GM19351 (cell line): ENCODE results near the gene UBALD1.
"Not testable (repeated sequence)": the region's sequence is repeated elsewhere in the genome, so short reads cannot be mapped to it uniquely, and the experiment has no call there.

Source experiments
- ATAC-seq: cut with Tn5 transposase; IDR thresholded peaks from one replicate; pipeline ENCODE4 v1.9.1; 2021; ENCODE audit warnings: mild to moderate bottlenecking, moderate library complexity; ENCODE audit not compliant: unreplicated experiment

Gene UBALD1

DNA sequence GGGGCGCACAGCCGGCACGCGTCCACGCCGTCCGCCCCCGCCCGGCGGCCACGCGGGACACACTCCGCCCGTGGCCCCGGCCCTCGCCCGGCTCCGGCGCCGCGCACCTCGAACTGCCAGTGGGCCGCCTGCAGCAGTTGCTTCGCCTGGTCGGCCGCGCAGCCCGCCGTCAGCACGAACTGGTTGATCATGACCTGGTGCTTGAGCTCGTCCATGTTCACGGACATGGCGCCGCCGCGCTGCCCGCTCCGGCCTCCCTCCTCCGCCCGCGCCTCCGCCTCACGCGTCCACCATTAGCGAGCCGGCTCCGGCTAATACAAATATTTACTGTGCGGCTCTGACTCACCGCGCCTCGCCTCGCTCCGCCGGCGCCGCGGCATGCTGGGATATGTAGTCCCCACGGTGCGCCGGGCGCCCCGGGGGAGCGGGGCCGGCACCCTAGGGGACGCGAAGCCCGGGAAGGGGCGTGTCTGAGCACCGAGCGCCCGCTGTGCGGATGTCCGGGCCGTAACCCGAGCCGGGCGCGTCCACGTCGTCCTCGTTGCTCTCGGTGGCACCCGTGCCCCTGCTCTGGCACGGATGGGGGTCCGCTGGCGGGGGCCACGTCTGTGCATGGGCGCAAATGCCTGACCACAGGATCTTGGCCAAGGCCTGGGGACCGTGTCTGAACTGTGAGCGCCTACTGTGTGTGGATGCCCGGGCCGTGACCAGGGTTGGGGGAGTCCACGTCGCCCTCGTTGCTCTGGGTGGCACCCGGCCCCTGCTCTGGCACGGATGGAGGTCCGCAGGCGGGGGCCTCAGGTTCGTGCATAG is at the start of gene UBALD1:
Gene UBALD1 (minus strand): TSS at position 318 of the 813 bp plus-strand sequence. CDS start 91 bp downstream, at position 227.
- peak; percentile 62 for ATAC-seq

- ATAC-seq = no peak
These were observed 49.2 kb upstream of the UBALD1 start for GRCh38 chr16:4663777-4664465.

GRCh38 chr16:4663465-4663776 is 48.7 kb upstream of the UBALD1 start:
- ATAC-seq = no peak

GRCh38 chr16:4661661-4662060 is 47.0 kb upstream of the UBALD1 start:
- no peak for ATAC-seq

GRCh38 chr16:4660454-4661007 is 45.8 kb upstream of the UBALD1 start:
- ATAC-seq = no peak

GRCh38 chr16:4659363-4660353 is 45.0 kb upstream of the UBALD1 start:
- ATAC-seq = no peak

DNA sequence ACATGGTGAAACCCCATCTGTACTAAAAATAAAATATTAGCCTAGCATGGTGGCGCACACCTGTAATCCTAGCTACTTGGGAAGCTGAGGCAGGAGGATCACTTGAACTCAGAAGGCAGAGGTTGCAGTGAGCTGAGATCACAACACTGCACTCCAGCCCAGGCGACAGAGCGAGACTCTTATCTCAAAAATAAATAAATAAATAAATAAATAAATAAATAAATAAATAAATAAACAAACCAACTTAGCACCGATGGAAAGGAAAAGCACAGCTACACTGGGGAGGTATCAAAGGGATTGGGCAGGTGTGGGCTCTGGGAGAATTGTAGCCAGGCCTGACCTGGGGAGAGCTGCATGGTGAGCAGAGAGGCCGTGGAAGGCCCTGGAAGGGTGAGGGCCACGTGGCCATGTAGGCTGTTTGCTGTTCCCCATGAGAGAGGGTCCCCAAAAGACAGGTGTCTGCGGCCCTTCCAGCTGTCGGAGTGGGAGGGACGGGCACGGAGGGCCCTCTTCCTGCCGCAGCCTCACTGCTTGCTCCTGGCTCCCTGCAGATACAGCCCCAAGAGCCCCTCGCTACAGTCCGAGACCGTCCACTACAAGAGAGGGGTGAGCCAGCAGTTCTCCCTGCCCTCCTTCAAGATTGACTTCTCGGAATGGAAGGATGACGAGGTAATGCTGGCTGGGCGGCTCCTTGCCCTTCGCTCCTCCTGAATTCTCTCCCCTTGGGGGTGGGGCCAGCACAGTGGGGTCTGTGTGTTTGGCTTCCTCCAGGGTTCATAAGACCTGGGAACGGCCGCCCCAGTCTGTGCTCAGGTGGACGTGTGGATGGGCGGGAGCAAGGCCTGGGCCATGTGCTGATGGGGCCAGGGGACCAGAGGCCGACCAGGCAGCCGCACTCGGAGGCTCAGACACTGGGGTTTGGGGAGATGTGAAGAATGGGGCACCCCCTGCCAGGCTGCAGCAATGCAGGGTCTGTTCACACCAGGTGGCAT is 42.3 kb upstream of the UBALD1 start:
- ATAC-seq = no peak

DNA sequence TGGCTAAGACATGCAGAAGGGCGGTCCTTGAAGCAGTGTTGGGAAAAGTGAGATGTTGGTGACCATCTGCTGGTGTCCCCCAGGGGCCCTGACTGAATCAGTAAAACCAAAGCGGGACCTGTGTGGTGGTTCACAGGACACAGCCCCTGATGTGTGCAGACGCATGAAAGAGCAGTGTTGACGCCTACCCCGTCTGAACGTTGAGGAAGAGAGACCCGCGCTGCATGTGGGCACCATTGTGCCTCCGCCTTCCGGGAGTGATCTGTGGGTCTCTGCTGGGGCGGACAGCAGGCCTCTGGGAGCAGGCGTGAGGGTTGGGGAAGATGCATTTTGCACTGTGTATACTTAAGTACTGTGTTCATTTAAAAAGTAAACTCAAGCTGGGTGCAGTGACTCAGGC is 41.5 kb upstream of the UBALD1 start:
- ATAC-seq = no peak

DNA sequence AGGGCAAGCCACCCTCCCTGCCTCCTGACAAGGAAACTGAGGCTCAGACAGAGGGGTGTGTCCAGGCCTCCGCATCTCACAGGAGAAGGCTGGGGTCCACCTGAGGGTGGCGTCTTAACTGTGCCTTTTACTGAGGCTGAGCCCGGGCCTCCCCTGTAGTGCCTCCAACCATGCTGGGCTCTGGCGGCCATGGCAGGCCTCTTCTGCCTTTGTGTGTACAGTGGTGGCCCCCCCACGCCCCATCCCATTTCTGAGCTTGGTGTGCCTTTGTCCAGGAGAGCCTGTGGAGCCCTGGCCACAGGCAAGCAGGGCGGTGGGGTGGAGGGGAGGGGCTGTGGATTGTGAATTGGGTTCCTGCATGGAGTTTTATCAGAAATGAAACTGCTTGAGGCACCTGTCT is 41.1 kb upstream of the UBALD1 start:
- ATAC-seq = no peak

- ATAC-seq = no peak
These were observed 40.4 kb upstream of the UBALD1 start for GRCh38 chr16:4654964-4655590.

DNA sequence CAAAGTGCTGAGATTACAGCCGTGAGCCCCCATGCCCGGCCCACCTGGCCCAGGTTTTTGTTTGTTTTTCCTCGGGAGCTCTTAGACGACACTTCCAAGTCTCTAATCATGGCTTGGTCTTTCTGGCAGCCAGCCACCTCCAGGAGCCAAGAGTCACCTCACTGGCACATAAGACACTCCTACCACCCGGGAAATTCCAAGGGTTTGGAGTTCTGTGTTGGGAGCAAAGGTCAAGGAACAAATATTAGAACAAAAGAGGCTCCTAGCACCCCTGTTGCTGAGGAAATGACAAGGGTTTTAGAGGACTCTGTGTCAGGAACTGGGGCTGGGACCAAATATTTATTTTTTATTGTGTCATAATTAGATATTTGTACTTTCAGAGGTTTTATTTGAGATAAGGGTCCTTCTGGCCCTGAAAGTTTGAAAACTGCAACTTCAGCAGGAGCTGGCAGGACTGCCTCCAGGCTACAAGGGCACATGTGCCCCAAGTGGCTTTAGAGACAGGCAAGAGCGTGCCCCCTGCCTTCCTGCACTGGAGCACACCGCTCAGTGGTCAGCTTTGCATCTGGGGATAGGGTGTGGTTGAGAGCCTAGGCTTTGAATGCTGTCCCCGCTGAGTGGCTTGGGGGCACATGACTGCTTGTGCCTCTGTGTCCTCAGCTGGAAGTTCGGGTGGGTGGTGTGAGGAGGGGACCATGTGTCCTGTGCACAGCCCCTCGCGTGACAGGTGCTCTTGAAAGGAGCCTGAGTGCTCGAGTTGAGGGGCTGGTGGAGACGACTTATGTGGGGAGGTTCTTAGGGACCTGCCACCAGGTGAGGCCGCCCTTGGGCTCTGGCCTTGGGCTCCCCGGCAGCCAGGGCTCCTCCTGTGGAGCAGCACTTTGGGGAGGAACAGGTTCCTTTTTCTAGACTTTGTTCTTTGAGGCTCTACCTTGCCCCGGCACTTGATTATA is 39.6 kb upstream of the UBALD1 start:
- no peak for ATAC-seq

- ATAC-seq = no peak
These were observed 37.9 kb upstream of the UBALD1 start for GRCh38 chr16:4652561-4652960.

DNA sequence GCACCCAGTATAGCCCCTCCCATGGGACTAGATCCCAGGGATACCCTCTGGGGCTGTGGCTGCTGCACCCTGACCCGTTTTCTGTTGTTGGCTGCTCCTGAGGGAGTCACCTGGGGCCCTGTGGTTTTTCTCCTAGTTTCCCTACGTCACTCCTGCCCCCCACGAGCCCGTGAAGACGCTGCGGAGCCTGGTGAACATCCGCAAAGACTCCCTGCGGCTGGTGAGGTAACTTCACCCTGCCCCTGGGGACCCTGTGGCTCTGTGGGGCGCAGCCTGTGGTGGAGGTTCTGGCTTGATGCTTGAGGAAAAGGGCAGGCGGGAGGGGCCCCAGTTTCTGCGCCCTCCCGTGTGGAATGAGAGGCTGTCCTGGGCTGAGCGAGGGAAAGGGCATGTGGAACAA is 37.1 kb upstream of the UBALD1 start:
- ATAC-seq = no peak

DNA sequence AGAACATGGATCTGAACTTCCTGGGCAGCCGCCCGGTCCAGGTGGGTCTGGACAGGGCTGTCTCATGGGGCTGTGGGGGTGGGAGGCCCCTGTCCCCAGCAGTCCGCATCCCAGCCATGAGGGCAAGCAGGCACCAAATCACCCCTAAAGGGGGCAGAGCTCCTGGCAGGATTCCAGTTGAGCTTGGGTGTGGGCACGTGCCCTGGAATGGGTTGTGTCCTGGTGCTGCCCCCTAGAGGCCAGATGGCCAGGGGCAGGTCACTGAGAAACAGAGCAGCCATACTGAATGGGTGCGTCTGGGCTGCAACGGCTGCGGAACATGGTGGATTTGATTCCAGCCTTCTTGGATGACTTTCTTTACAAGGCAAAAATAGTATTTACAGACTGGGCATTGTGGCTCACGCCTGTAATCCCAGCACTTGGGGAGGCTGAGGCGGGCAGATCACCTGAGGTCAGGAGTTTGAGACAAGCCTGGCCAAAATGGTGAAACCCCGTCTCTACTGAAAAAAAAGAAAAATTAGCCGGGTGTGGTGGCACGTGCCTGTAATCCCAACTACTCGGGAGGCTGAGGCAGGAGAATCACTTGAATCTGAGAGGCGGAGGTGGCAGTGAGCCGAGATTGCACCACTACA is 35.9 kb upstream of the UBALD1 start:
- ATAC-seq = not testable (repeated sequence)

- no peak for ATAC-seq
These were observed 35.2 kb upstream of the UBALD1 start for GRCh38 chr16:4649744-4650442.

GRCh38 chr16:4648917-4649316 is 34.2 kb upstream of the UBALD1 start:
- ATAC-seq = no peak

- no peak for ATAC-seq
These were observed 32.9 kb upstream of the UBALD1 start for GRCh38 chr16:4647644-4647980.
